Tibial nerve (tissue), 4 donors: Measurements from ENCODE around the gene SNRPD2. TPM values are rescaled to one million over a fixed set of nuclear protein-coding genes. Genes with fewer than 3 reads are reported as not detected.

Source experiments
- DNase-seq, 2 donors: peaks; one replicate each; pipeline ENCODE4 v3.0.0-alpha.2; 2019; ENCODE audit warnings: low spot score in 2 of 2
- H3K27ac ChIP-seq, 4 donors: fragments of 200-600 bp; sonication (generic) in 3 of 4; one replicate each; pipeline ENCODE4 v1.5.1; 2017 to 2019; ENCODE audit warnings: mild to moderate bottlenecking in 1 of 4
- H3K27me3 ChIP-seq, 2 donors: fragments of 200-600 bp; sonication (generic) in 1 of 2; one replicate each; pipeline versions ENCODE4 v1.5.1 to v1.6.0; 2017 to 2019
- H3K36me3 ChIP-seq, 3 donors: fragments of 200-600 bp; sonication (generic); one replicate each; pipeline ENCODE4 v1.5.1; 2018 to 2019
- H3K4me1 ChIP-seq, 4 donors: fragments of 200-600 bp; sonication (generic) in 3 of 4; one replicate each; pipeline ENCODE4 v1.5.1; 2017 to 2019
- H3K4me3 ChIP-seq, 4 donors: fragments of 200-600 bp; sonication (generic) in 3 of 4; one replicate each; pipeline ENCODE4 v1.5.1; 2017 to 2019; ENCODE audit warnings: mild to moderate bottlenecking in 1 of 4, moderate library complexity in 1 of 4
- H3K9me3 ChIP-seq, 4 donors: fragments of 200-600 bp; sonication (generic) in 3 of 4; one replicate each; pipeline ENCODE4 v1.5.1; 2017 to 2019
- CTCF ChIP-seq, 5 experiments: fragments of 200-600 bp in 3 of 5; fragments of 450-650 bp in 2 of 5; sonication (generic) in 3 of 5; IDR thresholded peaks; one replicate each; pipeline ENCODE4 v1.5.1; 2016 to 2019; ENCODE audit warnings: antibody characterized with exemption in 5 of 5, mild to moderate bottlenecking in 3 of 5, moderate library complexity in 2 of 5
- EP300 ChIP-seq, 2 donors: sonication (generic); formaldehyde crosslinking; IDR thresholded peaks; one replicate each; pipeline ENCODE4 v1.6.1; 2017; ENCODE audit warnings: antibody characterized with exemption in 2 of 2, mild to moderate bottlenecking in 1 of 2
- POLR2A ChIP-seq, 2 donors: fragments of 450-650 bp; IDR thresholded peaks; one replicate each; pipeline ENCODE4 v1.6.1; 2017; ENCODE audit warnings: antibody characterized with exemption in 2 of 2, mild to moderate bottlenecking in 2 of 2, moderate library complexity in 2 of 2
- WGBS, 2 donors: methylation state at CpG; one replicate each; pipeline ENCODE4 v1.1.5; 2018; 5-methylcytosine and 5-hydroxymethylcytosine counted together
- total RNA-seq, 4 donors: library from RNA; depleted of rRNA; stranded (reverse); fragments of >200 nt; gene quantifications; one replicate each; pipeline ENCODE4 v1.1.0, GENCODE V29; 2016

Gene SNRPD2
- total RNA-seq, 4 donors from 2014 or later: 125 to 151 (median 137) TPM

- 74% methylated on average over 7 of the region's 7 CpGs for WGBS, 2 donors
- no peak for TF ChIP-seq EP300 (IDR thresholded peaks at IDR 0.05)
- no peak for TF ChIP-seq POLR2A (IDR thresholded peaks at IDR 0.05)
- TF ChIP-seq CTCF (IDR thresholded peaks at IDR 0.05): no peak
- H3K9me3 ChIP-seq: no peaks in the 10 kb centered on the region
- no peak overlapping the region for H3K4me3 ChIP-seq
- peaks cover under 1 to 87% of the 10 kb centered on the region in 2 donors for H3K27me3 ChIP-seq
- H3K27ac ChIP-seq: no peak overlapping the region
- no peaks in the 10 kb centered on the region for H3K36me3 ChIP-seq
- DNase-seq: no peak
- H3K4me1 ChIP-seq: peaks cover 0 to 20% (median 15%) of the 10 kb centered on the region in 4 donors
Measured at GRCh38 chr19:45664575-45664974, 27.2 kb downstream of the SNRPD2 start.

- Histone ChIP-seq H3K4me1 (peaks cover 0 to 13% (median 8%) of the 10 kb centered on the region in 4 donors), H3K27me3 (peaks cover 0 to 86% of the 10 kb centered on the region in 2 donors), H3K36me3 (no peaks in the 10 kb centered on the region), H3K27ac (no peak overlapping the region), H3K9me3 (no peaks in the 10 kb centered on the region), H3K4me3 (no peak overlapping the region)
- no peak for DNase-seq
- 94 to 100% methylated on average over 1 of the region's 1 CpG for WGBS, 2 donors
- TF ChIP-seq POLR2A (IDR thresholded peaks at IDR 0.05) (no peak), EP300 (IDR thresholded peaks at IDR 0.05) (no peak), CTCF (IDR thresholded peaks at IDR 0.05) (no peak)
Measured at GRCh38 chr19:45663800-45664199, 28.0 kb downstream of the SNRPD2 start.

- H3K36me3 ChIP-seq: no peaks in the 10 kb centered on the region
- WGBS, 2 donors: 27 to 38% methylated on average over 8 of the region's 8 CpGs
- TF ChIP-seq CTCF (IDR thresholded peaks at IDR 0.05) (no peak), EP300 (IDR thresholded peaks at IDR 0.05) (no peak), POLR2A (IDR thresholded peaks at IDR 0.05) (no peak)
- DNase-seq: no peak
- H3K4me1 ChIP-seq: no peaks in the 10 kb centered on the region
- no peaks in the 10 kb centered on the region for H3K9me3 ChIP-seq
- H3K4me3 ChIP-seq: no peak overlapping the region
- peaks cover 0 to 65% of the 10 kb centered on the region in 2 donors for H3K27me3 ChIP-seq
- no peak overlapping the region for H3K27ac ChIP-seq
Measured at GRCh38 chr19:45660636-45661035, 31.1 kb downstream of the SNRPD2 start.

GRCh38 chr19:45659096-45659729 is 32.5 kb downstream of the SNRPD2 start:
- Histone ChIP-seq H3K4me3 (no peak overlapping the region), H3K27ac (no peak overlapping the region), H3K27me3 (peaks cover 0 to 51% of the 10 kb centered on the region in 2 donors), H3K9me3 (no peaks in the 10 kb centered on the region), H3K4me1 (no peaks in the 10 kb centered on the region), H3K36me3 (no peaks in the 10 kb centered on the region)
- whole genome bisulfite sequencing, 2 donors: 71 to 79% methylated on average over 6 of the region's 6 CpGs
- DNase-seq: no peak
- TF ChIP-seq CTCF (IDR thresholded peaks at IDR 0.05): no peak

- TF ChIP-seq POLR2A (IDR thresholded peaks at IDR 0.05) (no peak), CTCF (IDR thresholded peaks at IDR 0.05) (no peak), EP300 (IDR thresholded peaks at IDR 0.05) (no peak)
- Histone ChIP-seq H3K27ac (no peak overlapping the region), H3K36me3 (no peaks in the 10 kb centered on the region), H3K4me1 (no peaks in the 10 kb centered on the region), H3K9me3 (no peaks in the 10 kb centered on the region), H3K27me3 (peaks cover 0 to 39% of the 10 kb centered on the region in 2 donors), H3K4me3 (no peak overlapping the region)
- DNase-seq: no peak
- WGBS, 2 donors: 33% methylated on average over 11 to 14 of the region's 14 CpGs
Measured at GRCh38 chr19:45657520-45658167, 34.1 kb downstream of the SNRPD2 start.
